GM18511 (cell line): ENCODE data around the gene SLC66A2.
A peak's percentile ranks its signal among the peaks of the same experiment; 100 is the strongest.

Source experiments
- ATAC-seq: cut with Tn5 transposase; IDR thresholded peaks from one replicate; pipeline ENCODE4 v1.9.1; 2021; ENCODE audit warnings: mild to moderate bottlenecking, moderate library complexity; ENCODE audit not compliant: unreplicated experiment

Gene SLC66A2

DNA sequence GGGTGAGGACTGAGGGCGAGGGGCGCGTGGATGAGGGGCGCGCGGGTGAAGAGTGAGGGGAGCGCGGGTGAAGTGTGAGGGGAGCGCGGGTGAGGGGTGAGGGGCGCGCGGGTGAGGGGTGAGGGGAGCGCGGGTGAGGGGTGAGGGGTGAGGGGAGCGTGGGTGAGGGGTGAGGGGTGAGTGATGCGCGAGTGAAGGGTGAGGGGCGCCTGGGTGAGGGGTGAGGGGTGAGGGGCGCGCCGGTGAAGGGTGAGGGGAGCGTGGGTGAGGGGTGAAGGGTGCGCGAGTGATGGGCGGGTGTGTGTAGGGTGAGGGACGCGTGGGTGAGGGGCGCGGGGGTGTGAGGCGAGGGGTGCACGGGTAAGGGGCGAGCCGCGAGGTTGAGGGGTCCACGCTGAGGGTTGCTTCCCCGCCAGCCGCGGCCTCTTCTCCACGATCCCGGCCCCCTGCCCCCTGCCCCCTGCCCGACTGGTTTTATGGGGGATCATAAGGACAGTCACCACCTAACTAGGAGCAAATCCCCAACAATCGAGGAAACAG lies 1.1 kb upstream of the SLC66A2 start:
- ATAC-seq: no peak

DNA sequence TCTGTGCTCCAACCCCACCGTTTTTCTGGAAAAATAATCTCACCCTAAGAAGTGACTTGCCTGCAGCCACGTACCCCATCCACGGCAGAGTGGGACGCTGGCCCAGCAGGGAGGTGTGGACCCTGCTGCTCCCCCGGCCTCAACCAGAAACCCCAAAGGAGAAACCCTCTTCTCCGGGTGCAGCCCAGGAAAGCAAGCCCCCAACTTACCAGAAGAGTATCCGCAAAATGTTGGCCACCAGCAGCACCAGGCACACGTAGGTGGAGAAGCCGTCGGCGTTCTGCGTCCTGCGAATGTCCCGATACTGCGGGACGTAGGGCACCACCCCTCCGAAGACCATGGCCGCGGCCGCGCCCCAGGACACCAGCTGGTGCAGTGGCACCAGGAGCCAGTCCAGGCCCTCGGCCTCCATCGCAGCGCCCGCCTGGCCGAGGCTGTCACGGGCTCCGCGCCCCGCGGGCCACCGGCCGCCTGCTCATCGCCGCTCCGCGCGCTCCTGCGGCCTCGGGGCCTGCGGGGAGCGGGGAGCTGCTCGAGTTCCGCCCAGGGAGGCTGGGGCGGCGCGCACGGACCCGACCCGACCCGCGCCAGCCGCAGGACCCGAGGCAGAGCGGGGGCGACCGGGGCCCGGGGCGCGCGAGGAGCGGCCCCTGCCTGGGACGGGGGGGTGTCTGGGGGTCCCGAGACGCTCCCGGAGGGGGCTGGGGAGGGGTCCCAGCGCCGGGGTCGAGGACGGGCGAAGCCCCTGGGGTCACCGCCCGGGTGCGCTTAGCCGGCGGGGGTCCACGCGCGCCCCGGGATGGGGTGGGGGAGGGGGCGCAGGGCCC lies 725 bp downstream of the SLC66A2 start:
- peak; percentile 33 for ATAC-seq

DNA sequence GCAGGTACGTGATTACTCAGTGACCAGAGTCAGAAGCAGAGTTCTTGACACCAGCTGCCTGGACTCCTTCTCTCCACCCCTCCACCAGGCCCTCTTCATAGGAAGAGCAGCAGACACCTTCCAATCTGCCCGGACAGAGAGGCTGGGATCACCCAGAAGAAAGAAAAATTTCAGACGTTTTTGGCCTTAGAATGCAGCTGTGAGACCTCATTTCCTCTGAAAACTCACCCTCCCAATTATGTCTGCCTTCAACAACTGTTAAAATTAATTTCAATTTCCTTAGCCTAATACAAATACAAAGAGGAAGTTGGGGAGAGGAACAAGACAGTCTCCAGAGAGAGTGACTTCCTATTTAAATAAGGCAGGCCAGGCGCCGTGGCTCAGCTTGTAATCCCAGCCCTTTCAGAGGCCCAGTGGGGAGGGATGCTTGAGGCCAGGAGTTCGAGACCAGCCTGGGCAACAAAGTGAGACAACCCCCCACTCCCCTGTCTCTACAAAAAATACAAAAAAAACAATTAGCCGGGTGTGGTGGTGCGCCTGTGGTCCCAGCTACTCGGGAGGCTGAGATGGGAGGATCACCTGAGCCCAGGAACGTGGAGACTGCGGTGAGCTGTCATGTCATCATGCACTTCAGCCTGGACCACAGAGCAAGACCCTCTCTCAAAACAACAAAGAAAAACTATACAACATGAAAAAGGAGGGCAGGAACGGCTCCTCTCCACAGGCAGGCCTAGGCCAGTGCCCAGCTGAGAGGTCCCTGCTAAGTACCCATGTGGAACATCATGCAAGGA lies 1.6 kb downstream of the SLC66A2 start:
- ATAC-seq: peak; percentile 32

DNA sequence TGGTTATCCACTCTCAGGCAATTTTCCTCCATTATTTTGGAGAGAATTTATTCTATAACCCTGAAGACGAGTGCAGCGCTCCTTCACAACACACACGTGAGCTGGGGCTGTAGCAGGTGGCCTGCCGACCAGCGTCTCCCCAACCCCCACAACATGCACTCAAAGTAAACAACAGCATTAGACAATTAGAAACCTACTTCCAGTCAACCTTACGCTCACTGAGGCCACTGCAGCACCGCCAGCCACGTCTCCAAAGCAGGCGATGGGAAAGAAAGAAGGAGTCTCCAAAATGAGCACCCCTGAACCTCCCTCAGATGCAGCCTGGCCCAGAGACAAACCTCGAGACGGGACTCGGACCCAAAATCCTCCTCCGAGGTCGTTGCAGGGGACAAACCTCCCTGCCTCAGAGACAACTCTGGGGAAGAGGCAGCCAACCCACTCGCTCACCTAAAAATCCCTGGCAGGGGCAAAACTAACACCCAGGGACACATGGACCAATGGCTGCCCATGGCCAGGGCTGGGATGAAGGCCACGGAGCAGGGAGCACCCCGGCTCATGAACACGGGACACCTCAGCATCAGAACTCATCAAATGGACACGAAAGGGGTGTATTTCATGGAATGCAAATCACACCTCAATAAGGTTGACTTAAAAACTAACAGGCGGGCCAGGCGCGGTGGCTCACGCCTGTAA lies 2.6 kb downstream of the SLC66A2 start:
- ATAC-seq: no peak

DNA sequence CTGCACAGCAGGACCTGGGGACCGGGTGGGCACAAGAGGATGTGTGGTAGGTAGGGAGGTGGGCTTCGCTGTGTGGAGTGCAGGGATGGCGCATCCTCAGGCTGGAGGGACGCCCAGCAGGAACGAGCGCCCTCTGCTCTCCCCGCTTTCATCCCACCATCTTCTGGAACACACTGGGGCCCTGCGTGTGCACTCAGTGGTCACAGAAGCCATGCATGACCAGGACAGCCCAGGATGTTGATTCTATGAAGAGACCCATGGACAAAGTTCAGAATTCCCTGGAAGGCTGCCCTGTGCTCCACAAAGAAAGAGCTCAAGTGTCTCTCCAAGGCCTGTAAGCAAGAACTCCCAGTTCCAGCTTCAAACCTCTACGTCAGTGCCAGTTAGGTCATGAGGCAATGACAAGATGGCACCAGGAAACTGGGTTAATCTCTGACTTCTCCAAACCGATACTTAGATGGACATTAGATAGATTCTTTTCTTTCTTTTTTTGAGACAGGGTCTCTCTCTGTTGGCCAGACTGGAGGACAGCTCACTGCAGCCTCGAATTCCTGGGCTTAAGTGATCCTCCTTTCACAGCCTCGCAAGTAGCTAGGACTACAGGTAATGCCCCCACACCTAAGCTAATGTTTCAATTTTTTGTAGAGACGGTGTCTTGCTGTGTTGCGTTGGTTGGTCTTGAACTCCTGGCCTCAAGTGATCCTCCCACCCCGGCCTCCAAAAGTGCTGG lies 3.4 kb downstream of the SLC66A2 start:
- ATAC-seq: no peak

DNA sequence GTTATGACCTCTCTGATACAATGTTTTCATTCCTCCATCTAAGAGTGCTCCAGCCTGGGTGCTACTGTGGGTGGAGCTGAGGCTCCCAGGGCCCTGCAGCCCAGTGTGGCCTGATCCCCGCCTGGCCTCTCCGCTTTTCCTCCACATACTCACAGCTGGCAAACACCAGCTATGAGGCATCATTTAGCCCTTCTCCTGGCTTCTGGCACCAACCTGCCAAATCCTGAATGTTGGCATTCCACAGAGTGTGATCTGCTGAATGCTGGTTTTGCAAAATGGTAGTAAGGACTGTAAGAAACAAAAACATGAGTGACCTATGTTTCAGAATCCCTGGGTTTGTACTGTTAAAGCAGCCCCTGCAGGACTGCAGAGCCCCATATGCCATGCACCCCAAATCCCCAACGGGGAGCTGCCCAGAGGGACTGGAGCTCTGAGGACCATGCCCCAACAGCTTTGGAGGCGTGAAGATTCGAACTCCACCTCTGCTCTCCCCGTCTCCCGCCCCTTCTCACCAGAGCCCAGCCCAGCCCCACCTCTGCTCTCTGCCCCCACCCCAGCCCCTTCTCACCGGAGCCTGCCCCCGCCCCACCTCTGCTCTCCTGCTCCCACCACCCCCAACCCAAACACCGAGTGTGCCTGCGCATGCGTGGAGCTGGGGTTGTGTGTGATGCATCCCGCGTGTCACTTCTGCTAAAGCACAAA lies 4.2 kb downstream of the SLC66A2 start:
- no peak for ATAC-seq

DNA sequence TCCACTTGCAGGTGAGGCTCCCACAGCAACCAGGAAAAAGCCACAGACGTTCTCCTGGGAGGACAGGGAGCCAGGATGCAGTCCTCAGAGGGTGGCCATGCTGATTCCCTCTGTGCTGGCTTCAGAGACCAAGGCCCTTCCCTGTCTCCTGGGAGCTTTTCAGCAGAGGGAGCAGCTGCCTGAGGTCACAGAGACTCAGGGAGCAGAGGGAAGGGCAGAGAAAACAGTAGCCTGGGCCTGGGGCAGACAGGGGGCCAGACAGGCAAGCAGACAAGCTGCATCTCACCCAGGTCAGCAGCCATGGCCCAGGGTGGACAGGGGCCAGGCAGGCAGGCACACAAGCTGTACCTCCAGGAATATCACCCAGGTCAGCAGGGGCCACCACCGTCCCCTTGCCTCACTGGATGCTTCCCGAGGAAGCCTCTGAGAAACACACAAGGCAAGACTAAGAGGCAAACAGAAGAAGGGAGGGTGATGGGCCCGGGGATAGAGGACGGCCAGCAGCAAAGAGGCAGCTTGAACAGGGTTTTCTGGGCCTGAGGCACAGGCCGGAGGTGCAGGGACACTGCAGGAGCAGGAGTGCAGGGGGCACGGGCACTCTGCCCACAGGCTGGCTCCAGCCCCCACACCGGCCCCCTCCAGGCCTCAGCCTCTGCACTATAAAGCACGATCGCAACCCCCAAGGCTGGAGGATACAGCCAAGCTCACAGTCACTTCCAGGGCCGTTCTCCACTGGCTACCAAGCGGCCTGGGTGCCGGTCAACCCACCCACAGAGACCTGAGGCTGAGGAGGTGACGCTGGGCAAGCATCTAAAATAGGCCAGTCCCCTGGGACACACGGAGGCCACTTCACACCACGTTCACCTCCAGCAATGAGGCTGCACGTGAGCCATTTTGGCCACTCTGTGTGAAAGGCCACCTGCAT lies 6.1 kb downstream of the SLC66A2 start:
- no peak for ATAC-seq

DNA sequence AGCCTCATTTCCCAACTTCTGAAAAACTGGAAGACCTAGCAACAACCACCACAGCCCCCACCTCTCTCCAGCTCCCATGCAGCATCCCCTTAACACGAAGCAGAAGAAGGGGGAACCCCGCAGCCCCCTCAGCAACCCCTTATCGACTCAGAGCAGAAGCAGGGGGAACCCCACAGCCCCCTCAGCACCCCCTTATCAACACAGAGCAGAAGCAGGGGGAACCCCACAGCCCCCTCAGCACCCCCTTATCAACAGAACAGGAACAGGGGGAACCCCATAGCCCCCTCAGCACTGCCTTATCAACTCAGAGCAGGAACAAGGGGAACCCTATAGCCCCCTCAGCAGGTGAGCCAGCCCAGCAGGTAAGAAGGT lies 6.7 kb downstream of the SLC66A2 start:
- ATAC-seq: no peak

DNA sequence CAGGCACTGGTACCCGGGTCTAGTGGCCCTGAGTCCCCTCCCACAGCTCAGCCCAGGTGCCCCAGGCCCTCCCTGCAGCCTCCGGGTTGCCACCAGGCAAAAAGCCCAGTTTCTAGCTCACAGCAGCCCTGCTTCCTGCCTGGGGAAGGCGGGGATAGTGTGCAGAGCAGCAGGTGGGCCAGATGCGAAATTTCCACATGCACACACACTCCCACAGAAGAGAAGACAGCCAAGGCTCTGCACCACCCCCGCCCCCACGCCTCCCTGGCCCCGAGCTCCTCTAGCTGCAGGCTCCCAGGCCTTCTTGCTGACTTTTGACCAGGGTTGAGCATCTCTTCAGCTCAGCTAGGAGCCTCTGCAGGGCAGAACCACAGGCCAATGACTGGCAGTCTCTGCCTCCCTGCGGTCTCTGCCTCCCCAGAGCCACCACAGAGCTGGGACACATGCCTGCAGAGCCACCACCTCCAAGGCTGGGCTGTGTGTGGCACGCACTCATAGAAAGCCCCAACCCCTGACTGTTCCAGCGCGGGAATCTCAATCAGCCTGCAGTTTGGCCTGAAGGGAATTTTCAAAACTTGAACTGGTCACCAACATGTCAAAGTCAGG lies 7.2 kb downstream of the SLC66A2 start:
- ATAC-seq: peak; percentile 70

DNA sequence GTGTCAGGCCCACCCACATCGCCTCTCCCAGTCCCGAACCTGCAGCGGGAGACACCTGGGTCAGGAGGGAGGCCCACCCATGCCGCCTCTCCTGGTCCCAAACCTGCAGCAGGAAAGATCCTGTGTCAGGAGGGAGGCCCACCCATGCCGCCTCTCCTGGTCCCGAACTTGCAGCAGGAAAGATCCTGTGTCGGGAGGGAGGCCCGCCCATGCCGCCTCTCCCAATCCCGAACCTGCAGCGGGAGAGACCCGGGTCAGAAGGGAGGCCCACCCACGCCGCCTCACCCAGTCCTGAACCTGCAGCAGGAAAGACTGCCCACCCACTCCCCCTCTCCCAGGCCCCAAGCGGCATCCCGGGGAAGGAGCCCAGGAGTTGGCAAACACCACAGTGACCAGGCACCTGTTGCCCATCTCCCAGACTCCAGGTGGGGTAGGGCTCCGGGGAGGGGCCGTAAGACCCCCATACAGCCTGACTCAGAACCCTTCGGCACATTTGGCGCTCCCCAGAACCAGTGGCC lies 7.8 kb downstream of the SLC66A2 start:
- no peak for ATAC-seq

DNA sequence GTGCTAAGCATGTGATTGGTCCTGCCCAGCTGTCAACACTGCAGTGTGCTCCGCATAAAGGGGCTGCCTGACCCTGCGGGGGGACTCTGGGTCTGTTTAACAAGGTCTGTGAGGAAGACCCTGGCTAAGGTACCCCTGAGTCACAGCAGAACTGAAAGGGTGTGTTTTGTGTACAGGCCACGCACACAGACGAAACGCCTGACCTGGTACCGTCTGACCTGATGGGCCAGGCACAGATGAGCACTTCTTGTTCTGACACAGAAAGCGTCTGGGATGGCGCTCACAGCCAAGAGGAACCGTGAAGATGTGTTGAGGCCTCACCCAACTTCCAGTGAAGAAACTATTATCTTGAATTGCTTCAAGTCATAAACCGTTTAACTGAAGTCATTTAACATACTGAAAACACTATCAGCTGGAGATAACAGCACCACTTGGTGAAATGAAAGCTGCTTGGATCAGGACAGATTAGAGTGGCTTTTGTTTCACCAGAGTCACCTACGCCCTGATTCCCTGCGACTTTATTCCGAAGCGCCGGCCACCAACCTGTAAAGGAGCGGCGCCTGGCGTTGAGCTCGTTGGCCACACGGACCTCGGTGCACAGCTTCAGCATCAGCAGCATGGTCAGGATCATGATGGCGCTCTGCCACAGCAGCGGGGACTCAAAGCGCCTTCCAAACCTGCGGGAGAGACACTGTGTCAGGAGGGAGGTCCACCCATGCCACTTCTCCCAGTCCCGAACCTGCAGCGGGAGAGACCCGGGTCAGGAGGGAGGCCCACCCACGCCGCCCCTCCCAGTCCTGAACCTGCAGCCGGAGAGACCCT lies 8.5 kb downstream of the SLC66A2 start:
- no peak for ATAC-seq

DNA sequence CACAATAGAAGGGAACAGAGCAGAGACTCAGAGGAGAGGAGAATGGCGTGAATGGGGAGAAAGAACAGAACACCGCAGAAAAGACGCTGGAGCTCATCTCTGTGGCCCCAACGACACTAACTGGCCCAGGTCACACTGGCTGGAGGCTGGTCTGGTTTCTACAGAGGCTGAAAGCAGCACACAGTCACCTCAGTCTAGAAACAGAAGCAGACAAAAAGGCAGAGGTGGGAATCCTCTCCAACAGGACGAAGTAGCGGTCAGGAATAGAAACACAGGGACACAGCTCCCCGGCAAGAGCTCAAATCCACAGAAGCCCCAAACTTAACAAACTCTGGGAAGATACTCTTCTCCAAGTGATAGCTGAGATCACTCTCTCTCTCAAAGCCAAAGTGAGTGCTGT lies 9.2 kb downstream of the SLC66A2 start:
- no peak for ATAC-seq

DNA sequence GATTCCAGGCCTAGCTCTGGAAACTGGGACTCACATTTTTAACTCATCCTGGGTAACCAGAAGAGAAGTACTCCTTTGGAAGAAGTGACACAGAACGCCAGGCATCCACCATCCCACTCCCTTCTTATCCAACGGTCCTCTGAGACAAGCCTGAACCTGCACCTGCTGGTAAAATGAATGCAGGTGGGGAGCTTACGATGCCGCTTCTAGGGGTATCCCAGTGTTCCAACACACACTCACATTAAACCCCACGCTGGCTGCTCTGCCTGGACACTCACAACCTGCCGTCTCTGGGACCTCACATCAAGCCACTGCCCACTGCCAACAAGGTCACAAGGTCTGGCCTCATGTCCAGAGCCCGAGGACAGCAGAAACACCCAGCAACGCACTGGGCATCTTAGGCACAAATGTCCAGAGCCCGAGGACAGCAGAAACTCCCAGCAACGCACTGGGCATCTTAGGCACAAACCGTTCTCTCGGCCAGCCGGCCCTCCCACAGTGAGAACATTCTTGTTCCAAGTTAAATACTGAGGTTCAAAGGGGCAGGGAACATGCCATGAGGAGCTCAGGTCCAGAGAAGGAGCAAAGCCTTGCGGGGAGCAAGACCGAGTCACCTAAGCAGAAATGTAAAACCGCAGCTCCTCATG lies 9.9 kb downstream of the SLC66A2 start:
- ATAC-seq: no peak

DNA sequence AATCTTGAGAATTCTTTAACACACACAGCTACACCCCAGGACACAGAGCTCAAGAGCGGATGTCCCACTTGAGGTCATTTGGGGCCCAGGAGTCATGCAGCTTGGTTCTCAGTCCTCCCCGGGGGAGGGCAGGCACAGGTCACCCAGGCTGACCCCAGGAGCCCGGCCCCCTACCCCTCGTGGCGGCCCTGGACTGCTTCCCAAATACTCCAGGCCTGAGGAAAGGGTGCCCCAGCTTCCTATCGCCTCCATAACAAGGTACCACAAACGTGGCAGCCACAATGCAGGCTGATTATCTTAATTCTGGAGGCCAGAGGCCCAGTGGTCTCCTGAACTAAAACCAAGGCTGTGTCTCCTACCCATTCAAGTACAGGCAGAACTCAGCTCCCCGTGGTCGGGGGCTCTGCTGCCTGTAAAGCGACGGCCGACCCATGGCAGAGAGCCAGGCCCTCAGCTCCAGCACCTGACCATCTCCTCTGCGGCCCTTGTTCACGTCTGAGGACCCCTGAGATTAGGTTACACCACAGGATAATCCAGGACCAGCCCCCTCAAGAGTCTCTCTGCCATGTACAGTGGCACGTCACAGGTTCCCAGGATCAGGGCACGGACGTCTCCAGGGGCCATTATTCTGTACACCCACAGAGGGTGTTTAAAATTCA lies 10.5 kb downstream of the SLC66A2 start:
- ATAC-seq: no peak

DNA sequence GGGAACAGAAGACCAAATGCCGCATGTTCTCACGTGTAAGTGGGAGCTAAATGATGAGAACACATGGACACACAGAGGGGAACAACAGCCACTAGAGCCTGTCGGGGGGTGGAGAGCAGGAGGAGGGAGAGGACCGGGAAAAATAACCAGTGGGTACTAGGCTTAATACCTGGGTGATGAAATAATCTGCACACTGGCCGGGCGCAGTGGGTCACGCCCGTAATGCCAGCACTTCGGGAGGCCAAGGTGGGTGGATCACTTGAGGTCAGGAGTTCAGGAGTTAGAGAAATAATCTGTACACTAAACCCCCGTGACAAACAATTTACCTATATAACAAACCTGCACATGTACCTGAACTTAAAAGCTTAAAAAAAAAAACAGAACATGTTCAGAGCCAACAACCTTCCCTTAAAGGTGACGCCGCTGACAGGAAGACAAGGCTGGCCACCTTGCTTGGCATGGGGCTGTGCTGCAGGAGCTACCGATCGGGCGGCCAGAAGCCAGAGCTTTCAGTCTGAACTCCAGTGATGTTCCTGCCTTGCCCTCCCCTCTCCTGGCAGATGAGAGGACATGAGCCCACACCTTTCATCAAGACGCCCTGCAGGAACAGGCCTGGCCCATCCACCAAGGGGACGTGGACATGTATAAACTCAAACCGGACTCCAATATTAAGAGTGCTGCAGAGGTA lies 11.2 kb downstream of the SLC66A2 start:
- ATAC-seq: no peak

DNA sequence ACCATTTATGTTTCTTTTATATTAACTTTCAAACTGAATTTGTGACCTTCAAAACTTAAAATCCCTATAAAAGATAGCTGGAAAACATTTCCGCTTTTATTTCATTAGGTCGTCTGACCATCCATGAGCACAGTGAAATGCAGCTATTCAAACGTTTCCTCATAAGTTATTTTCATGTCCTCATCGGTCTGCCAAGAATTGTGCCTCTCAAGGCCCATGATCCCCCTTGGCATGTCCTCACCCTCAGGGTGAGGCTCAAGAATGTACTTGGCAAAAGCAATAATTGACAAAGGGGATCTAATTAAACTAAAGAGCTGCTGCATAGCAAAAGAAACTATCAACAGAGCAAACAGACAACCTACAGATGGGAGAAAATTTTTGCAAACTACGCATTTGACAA lies 12.4 kb downstream of the SLC66A2 start:
- no peak for ATAC-seq
